Measurements from ENCODE around the gene AP3D1.
"Not testable (repeated sequence)": the region's sequence is repeated elsewhere in the genome, so short reads cannot be mapped to it uniquely, and the experiment has no call there.

AP3D1 gene

DNA sequence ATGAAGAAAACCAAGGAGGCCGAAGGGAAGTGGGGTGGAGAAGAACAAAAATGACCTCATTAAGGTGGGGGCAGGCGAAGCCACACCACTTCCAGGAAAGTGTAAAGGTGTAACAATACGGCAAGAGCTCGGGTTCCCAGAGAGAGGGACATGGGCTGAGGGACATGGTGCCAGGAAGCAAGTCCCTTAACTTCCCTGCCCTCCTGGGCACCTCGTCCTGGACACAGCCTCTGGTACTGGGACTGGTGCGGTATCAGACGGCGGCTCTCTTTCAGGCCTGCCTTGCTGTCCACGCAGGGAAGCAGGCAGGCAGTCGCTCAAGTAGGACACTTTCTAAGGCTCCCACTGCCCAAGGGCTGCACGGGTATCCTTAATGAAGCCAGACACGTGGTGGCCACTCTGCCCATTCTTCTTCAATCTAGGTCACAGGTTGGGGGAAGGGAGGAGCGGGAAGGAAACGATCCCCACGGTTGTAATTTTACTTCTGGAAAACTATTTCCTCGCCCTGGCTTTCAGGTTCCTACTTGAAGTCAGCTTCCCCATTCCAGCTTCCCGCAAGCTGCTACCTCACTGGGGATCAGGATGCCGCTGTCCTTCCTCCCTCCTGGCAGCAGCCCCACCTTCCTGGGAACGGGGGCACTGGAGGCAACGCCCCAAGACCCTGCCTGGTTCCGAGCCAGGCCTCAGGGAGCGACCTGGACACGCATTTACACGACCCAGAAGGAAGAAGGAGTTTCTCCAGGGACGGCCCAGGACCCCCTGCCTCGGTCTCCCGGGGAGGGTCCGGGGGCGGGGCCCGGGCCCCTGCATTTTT lies 1.2 kb downstream of the AP3D1 start:
- no peak for DNase-seq

DNA sequence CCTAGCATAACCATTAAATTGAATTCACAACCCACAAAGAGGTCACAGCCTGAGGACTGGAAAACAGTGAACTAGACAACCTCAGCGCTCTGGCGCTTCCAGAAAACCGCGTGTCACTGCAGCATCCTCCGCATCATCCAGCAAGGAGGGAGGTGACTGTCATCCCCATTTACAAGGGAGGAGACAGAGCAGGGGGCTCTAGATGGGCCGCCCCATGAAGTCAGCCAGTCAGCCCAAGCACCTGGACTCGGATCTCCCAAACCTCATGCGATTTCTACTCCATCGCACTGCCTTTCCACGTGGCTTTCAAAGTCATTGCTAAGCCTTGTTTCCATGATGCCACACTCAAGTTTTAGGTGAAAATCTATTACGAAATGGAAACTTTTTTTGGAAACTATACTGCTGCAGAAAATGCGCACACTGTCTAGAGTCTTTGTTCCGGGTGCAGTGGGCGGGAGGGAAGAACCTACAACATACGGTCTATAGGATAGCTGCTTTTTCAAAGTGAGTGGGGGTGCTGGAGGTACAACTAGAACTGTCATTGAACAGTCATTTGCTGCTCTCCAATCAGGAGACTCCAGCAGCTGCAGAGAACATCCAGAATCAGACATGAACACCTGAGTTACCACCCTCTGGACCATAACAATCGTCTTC lies 2.8 kb downstream of the AP3D1 start:
- no peak for DNase-seq

DNA sequence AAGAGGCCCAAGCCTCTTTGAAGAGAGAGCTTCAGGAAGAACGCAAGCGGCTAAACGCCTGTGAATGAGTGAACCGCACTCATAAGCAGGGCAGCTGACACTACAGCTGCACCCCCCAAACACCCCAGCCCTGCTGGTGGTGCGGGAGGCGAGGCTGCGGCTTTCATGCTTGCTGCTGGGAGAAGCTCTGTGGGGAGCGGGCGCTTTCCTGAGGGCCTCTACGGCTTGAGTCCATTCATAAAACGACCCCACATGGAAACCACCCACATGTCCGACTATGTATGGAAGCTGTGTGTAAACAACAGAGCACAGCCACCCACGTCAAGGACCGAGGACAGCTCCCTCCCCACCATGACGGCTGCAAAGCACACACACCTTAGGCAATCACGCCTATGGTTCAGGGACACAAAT lies 5.5 kb downstream of the AP3D1 start:
- DNase-seq, result no peak

DNA sequence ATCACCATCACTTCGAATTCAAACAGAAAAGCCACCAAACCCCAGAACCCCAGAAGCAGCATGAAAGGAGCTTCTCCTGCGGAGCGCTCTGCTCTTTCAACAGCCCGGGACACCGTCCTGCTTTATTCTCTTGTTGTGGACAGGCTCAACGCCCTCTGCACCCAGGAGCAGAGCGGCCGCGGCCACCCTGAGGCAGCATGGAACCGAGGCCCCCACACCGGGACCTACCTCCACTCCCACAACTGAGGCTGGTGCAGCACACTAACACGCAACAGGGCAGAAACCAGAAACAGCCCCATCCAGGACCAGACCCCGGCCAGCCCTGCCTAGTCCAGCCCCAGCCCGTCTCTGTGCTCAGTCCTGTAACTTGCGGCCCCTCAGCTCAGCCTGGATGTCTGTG lies 7.2 kb downstream of the AP3D1 start:
- DNase-seq, result no peak

DNA sequence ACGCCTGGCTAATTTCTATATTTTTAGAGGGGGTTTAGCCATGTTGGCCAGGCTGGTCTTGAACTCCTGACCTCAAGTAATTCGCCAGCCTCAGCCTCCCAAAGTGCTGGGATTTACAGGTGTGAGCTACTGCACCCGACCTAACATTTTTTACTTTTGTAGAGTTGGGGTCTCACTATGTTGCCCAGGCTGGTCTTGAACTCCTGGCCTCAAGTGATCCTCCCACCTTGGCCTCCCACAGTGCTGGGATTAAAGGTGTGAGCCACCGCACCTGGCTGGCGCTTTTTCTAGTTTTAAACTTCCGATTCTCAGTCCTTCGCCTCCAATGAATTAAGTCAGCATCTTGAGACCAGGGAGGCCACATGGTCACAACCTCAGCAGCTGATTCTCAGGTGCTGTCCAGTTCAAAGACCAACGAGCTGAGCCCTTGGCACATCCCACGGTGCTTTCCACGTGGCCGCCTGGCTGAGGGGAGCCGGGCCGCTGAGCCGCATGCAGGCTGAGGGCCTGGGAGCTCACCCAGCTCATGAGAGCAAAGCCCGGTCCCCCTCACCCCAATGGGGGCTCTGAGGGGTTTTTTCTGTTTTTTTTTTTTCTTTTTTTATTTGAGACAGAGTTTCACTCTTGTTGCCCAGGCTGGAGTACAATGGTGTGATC lies 9.1 kb downstream of the AP3D1 start:
- no peak for DNase-seq

DNA sequence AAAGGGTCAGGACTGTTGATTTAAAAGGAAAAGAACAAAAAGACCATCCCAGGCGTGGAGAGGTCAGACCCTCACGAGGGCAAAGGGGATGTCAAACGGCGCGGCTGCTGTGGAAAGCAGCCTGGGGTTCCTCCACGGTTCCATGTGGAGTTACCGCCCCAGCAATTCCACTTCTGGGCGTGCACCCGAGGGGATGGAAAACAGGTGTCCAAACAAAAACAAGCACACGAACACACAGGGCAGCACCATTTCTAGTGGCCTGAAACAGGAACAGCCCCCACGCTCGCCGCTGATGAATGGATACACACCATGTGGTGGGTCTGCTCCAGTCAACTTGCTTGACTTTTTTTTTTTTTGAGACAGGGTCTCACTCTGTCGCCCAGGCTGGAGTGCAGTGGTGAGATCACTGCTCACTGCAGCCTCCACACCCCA lies 11.2 kb downstream of the AP3D1 start:
- no peak for DNase-seq

DNA sequence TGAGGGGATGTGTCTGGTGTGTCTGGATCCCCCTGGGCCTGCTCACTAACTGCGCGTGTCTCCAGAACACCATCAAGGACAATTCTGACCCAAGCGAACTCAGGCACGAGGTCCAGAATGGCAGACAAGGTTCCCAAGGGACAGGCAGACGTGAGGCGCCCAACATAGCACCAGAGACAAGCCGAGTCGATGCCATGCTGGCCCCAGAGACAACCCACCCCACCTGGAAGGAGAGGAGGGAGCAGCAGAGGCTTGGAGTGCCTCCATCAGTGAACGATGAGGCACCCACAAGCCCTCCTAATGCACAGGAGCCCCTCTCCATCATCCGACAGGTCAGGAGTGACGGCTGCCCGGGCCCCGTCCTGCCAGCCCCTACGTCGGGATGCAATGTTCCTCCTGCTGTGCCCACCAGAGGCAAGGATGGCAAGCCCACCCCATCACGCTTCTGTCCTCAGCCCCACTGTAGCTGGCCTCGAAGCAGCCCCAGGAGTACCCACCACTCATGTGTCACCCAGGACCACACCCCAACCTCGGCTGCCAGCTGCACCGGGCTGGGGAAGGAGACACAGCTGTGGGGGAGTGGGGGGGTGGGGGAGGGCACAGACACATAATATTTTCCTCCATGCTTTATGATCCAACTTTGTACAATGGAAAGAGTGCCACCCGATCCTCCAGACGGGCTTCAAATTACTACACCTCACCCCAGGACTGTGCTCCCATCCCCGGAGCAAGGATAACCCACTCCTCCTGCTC lies 11.8 kb downstream of the AP3D1 start:
- no peak for DNase-seq

DNA sequence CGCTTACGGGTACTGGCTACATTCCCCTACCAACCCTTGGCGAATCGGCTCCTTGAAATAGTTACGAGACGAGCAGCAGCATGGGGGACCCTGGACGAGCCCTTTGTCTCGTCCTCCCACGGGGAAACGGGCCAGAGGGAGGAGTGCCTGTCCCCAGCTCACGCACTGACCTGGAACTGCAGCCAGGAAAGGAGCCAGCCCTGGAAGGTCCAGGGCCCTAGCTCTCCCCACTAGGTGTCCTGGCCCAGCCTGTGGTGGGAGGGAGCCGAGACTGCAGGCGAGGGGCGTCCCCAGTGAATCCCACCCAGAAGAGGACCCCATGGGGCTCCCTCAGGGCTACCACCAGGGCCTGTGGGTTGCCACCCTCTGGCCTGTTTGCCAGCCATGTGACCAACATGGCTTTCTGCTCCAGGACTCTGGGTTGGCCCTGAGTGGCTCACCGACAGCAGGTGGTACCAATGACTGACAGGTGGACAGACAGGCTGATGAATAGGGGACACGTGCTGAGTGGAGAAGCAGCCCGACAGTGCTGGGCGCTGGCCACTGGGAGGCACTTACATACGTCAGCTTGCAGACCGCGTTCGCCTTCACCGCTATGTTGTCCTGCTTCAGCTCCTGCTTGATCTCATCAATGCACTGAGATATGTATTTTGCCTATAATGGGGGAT lies 13.2 kb downstream of the AP3D1 start:
- DNase-seq, result no peak

DNA sequence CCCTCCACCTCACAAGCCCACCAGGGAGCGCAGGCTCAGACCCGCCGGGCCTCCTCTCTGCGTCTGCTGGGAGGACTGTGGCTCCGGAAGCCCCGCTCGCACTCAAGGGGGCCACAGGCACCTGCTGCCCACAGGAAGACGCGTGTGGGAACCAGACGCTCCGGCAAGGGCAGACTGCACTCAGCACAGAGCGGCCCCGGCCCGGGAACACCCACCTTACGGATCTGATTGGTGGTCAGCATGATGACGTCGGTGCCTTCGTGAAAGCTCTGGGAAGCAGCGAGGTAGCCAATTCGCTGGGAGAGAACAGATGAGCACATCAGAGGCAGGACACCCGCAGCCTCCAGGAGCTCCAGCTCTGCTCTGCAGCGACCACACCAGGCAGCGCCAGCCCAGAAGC lies 14.6 kb downstream of the AP3D1 start:
- no peak for DNase-seq

DNA sequence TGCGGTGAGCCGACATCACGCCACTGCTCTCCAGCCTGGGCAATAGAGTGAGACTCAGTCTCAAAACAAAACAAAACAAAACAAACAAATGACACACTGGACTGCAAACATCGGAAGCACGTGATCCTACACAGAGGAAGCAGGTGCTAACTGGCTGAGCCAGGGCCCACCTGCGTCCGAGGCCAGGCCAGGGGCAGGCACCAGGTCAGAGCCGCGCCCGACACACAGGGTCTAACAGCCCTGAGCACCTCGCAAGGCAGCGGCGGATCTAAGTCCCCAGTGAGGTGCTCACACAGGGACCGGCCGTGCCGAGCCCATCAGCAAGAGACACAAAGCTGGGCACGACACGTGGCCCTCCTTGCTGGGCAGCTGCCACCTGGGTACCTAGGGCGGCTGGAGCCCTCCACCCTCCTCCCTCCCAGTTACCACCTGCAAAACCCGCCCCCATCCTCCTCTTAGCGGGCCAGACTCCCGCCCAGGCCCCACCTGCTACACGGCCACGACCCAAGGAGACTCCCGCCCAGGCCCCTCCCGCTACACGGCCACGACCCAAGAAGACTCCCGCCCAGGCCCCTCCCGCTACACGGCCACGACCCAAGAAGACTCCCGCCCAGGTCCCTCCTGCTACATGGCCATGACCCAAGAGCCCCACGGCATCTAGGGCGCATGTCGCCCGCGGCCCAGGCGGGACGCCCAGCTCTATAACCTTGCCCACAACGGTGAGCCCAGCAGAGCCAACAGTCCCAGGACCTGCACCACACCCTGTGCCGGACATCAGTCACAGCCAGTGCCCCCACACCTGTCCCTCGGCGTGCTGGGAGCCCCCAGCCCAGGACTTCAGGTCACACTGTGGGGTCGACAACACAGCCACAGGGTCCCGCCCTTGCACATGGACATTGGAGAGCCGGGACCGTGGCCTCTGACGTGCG lies 15.6 kb downstream of the AP3D1 start:
- no peak for DNase-seq

DNA sequence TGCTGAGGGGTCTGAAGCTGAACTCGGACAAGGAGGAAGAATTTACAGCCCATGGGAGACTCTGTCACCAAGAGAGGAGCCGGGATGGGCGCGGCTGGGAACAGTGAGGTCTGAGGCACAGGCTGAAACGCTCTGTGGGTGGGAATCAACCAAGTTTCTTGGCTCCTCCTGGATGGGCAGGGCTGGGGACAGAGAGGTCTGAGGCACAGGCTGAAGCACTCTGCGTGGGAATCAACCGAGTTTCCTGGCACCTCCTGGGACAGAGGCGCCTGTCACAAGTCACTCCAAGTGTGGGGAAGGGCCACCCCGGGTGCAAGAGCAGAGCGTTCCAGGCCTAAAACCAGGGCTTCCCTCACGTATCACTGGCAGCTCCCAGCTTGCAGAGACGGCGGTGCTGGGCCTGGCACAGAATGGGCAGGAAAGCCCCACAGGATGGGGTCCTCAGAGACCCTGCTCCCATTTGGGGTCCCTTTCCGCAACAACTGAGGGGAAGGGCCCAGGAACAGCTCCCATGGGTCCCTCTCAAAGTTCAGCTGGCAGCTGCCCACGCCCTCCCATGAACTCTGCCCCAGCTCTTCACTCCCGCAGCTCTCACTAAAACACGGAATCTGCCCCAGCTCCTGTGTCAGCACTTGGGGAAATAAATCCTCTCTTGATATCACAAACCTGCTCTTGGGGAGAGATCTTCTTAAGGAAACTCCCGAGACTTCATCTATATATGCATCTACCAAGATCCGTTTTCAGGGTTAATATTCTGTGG lies 18.5 kb downstream of the AP3D1 start:
- no peak for DNase-seq

DNA sequence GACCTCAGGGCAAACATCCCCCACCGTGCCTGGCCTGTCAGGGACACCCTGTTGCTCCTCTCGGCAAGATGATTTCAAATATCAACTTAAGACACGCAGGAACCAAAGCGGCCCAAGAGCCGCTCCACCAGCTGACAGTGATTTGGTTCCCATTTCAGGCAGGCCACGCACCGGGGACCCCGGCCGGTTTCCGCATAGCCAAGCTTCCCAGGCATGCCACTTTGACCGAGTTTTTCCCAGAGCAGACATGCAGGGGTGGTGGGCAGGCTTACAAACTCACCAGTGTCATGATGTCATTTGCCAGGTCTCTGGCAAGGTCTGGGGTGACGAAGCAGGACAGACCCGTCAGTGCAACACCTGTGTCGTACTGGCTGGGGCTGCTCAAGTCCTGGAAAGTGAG lies 19.2 kb downstream of the AP3D1 start:
- no peak for DNase-seq

DNA sequence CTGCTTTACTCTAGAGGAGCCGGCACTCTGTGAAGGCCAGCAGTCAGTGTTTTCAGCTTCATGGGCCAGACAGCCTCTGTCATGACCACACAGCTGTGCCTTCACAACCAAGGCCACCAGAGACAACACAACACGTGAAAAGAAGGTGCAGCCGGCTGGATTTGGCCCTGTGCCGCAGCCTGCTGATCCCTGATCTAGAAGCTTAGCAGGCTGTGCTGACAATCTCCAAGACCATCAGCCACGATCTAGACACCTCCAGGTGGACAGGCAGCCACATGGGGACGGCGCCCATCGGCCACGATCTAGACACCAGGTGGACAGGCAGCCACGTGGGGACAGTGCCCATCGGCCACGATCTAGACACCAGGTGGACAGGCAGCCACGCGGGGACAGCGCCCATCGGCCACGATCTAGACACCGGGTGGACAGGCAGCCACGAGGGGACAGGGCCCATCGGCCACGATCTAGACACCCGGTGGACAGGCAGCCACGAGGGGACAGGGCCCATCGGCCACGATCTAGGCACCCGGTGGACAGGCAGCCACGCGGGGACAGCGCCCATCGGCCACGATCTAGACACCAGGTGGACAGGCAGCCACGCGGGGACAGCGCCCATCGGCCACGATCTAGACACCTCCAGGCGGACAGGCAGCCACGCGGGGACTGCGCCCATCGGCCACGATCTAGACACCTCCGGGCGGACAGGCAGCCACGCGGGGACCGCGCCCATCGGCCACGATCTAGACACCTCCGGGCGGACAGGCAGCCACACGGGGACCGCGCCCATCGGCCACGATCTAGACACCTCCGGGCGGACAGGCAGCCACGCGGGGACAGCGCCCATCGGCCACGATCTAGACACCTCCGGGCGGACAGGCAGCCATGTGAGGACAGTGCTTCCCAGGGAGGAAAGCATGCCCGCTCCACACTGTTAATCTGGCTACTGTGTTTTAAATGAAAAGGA lies 20.1 kb downstream of the AP3D1 start:
- DNase-seq, result not testable (repeated sequence)

DNA sequence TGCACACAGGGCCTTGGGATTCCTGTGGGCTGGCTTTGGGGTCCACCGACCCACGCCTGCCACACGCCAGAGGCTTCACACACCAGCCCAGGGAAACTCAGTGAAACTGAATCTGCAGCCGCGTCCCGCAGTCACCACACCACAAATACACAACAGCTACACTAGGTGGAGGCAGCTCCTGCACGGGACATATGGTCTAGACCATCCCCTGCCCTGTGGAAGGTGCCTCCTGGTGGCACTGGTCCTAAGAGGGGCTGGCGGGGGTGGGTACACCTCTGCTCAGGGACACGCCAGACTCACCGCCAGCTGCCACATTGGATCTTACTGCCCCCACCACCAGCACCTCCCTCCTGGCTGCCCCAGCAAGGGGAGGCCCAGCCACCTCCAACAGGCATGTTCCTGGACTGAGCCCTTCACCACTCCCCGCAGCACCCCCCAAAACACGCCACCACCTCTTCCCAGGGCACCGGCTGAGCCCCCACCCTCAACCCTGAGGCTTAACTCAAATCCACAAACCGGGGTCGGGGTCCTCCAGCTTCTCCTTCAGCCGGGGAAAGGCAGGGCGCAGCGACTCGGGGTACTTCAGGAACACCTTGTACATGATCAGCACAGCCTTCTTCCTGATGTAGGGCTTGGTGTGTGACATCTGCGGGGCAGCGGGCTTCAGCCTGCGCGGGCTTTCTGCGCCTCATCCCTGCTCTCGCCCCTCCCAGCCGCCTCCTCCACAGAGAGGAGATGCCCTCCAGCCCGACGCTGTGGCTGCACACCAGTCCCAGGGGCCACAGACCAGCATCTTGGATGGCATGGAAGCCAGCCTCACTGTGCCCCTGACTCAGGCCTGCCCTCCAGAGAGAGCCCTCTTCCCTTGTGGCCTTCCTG lies 21.2 kb downstream of the AP3D1 start:
- no peak for DNase-seq

DNA sequence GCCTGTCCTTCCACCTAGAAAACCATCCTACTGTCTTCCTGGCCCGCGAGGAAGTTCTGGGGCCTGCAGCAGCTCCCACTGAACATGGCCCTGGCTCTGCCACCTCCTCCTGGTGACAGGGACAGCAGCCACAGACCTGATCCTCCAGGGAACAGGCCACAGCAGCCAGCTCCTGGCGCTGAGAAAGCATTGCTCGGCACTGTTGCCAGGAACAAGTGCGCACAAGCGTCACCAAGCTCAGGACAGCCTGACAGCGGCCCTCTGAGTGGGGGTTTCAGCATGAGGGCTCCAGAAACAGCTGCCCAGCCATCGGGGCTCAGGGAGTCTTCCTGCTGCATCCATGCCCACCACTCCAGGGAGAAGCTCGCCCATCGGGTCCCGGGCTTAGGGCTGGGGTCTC lies 21.9 kb downstream of the AP3D1 start:
- DNase-seq, result no peak

DNA sequence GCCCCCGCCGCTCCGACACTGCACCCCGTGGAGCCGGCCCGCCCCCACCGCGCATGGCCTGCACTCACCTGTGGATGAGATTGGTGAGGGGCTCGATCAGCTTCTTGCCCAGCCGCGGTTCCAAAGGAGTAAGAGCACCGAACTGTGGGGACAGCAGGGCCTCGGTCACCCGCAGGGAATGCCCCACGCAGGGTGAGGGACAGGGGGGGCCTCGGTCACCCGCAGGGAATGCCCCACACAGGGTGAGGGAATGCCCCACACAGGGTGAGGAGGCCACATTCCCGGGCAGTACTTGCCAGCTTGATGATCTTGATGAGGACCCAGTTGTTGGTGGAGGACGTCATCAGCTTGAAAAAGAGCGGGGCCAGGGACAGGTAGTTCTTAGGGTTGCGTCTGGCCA lies 22.3 kb downstream of the AP3D1 start:
- DNase-seq, result no peak

DNA sequence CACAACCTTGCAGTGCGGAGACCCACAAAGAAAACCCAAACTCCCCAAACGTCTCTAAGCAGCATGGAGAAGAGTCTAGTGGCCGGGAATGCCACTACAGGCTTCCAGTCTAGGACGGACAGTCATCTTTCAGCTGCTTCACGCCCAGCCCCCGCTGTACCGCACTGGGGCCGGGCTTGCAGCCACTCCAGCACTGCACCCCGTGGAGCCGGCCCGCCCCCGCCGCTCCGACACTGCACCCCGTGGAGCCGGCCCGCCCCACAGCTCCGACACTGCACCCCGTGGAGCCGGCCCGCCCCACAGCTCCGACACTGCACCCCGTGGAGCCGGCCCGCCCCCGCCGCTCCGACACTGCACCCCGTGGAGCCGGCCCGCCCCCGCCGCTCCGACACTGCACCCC lies 23.1 kb downstream of the AP3D1 start:
- DNase-seq, result not testable (repeated sequence)

DNA sequence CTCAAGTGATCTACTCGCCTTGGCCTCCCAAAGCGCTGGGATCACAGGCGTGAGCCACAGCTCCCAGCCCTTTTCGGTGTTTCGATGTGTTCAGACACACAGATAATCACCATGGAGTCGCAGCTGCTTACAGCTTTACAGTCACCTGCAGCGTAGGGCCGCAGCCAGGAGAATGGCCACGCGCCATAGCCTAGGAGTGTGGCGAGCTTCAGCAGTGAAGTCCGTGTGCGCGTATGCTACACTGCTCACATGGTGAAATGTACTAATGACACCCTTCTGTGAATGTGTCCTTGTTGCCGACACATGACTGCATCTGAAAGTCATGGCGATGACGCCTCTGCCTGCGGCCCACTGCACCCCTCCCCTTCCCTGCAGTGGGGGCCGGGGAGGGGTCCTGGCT lies 23.6 kb downstream of the AP3D1 start:
- no peak for DNase-seq

Measured in CD4-positive, alpha-beta T cell treated with Interleukin-4 for 4 hours (primary cell).